BJ (cell line): Measurements from ENCODE around the gene POLR2J2. TPM values are rescaled to one million over a fixed set of nuclear protein-coding genes. Genes with fewer than 3 reads are reported as not detected.
"Not testable (repeated sequence)": the region's sequence is repeated elsewhere in the genome, so short reads cannot be mapped to it uniquely, and the experiment has no call there.

Source experiments
- CTCF ChIA-PET: fragments of 350-600 bp; formaldehyde crosslinking; extraction: SDS; loops from one replicate; lab custom pipeline; 2021; ENCODE audit warnings: antibody characterized with exemption, inconsistent platforms; lab: Yijun Ruan, JAX
- POLR2A ChIA-PET: fragments of 300-600 bp; sonication (Branson Sonifier 250); formaldehyde crosslinking; extraction: SDS; loops from one replicate; lab custom pipeline; 2021; ENCODE audit warnings: antibody characterized with exemption; lab: Charles Lee
- DNase-seq: peaks from one replicate; pipeline ENCODE4 v3.0.0-alpha.2; 2011; ENCODE audit warnings: low read depth
- H3K27me3 ChIP-seq: 2 replicates; pipeline ENCODE4 v1.6.0; 2011; ENCODE audit warnings: low read length; ENCODE audit not compliant: control insufficient read depth, insufficient read depth
- H3K36me3 ChIP-seq: 2 replicates; pipeline ENCODE4 v1.5.1; 2011; ENCODE audit warnings: low read length; ENCODE audit not compliant: control insufficient read depth, insufficient read depth
- H3K4me3 ChIP-seq: 2 replicates; pipeline ENCODE4 v1.5.1; 2011; ENCODE audit warnings: low read depth, mild to moderate bottlenecking, control low read depth, low read length
- polyA minus RNA-seq: library from RNA; depleted of rRNA, polyadenylated mRNA; stranded (reverse); fragments of >200 nt; gene quantifications from 2 replicates; pipeline ENCODE4 v1.2.3, GENCODE V29; 2011; rRNA and poly(A)+ RNA removed
- polyA plus RNA-seq: library from polyadenylated mRNA; depleted of rRNA; stranded (reverse); fragments of >200 nt; gene quantifications from 2 replicates; pipeline ENCODE4 v1.2.3, GENCODE V29; 2011; rRNA removed

The POLR2J2 gene
- polyA plus RNA-seq, result 3.9 and 4.5 TPM in 2 replicates
- 3.2 and 4.9 TPM in 2 replicates for polyA minus RNA-seq

- H3K27me3 ChIP-seq, POLR2A ChIA-PET, CTCF ChIA-PET, H3K36me3 ChIP-seq: not testable (repeated sequence)
- H3K4me3 ChIP-seq, result peak within 1 kb of the TSS; percentile 58
- peak; percentile 23 for DNase-seq
Measured at GRCh38 chr7:102671166-102671955, at the start of gene POLR2J2. Gene POLR2J2 (minus strand): TSS chr7:102671663. CDS start chr7:102671601, 62 bp downstream.

DNA sequence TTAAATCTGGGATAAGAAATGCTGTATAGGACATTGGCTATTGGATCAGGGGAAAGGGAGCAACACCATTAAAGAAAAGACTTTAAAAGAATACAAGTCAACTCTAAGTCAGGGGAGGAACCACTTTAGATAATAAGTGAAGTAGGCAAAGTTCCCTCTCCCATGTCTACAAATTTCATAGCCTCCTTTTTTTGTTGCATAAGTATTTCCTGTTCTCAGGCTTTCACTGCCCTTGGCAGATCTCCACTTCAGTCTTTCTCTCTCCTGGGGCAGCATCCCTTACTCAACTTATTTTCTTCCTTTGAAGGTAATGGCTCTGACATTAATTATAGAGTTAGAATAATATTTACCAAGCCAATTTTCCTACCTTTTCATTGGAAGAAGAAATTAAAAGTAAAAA lies 47.0 kb upstream of the POLR2J2 start:
- DNase-seq, H3K36me3 ChIP-seq, POLR2A ChIA-PET, H3K27me3 ChIP-seq, H3K4me3 ChIP-seq, CTCF ChIA-PET: not testable (repeated sequence)

- H3K4me3 ChIP-seq, H3K36me3 ChIP-seq, DNase-seq, H3K27me3 ChIP-seq, POLR2A ChIA-PET: not testable (repeated sequence)
- CTCF ChIA-PET, result interaction anchor here (0.6 kb wide), 1 partner anchor 27 kb away, joined by 4 read pairs; no protein-coding TSS in a partner anchor
Measured at GRCh38 chr7:102715718-102716117, 44.3 kb upstream of the POLR2J2 start.

GRCh38 chr7:102714774-102715522 lies 43.5 kb upstream of the POLR2J2 start:
- H3K36me3 ChIP-seq, H3K27me3 ChIP-seq, CTCF ChIA-PET, DNase-seq, POLR2A ChIA-PET, H3K4me3 ChIP-seq: not testable (repeated sequence)

GRCh38 chr7:102713691-102714080 lies 42.2 kb upstream of the POLR2J2 start:
- POLR2A ChIA-PET, DNase-seq: not testable (repeated sequence)

GRCh38 chr7:102713011-102713690 lies 41.7 kb upstream of the POLR2J2 start:
- DNase-seq, POLR2A ChIA-PET, CTCF ChIA-PET: not testable (repeated sequence)

More at GRCh38 chr7:102713691-102714080, 42.2 kb upstream of the POLR2J2 start:
- H3K4me3 ChIP-seq, CTCF ChIA-PET, H3K27me3 ChIP-seq, H3K36me3 ChIP-seq: not testable (repeated sequence)

GRCh38 chr7:102698962-102699750 lies 27.7 kb upstream of the POLR2J2 start:
- H3K4me3 ChIP-seq, H3K27me3 ChIP-seq, H3K36me3 ChIP-seq, POLR2A ChIA-PET, CTCF ChIA-PET, DNase-seq: not testable (repeated sequence)

More at GRCh38 chr7:102713011-102713690, 41.7 kb upstream of the POLR2J2 start:
- H3K27me3 ChIP-seq, H3K4me3 ChIP-seq, H3K36me3 ChIP-seq: not testable (repeated sequence)

DNA sequence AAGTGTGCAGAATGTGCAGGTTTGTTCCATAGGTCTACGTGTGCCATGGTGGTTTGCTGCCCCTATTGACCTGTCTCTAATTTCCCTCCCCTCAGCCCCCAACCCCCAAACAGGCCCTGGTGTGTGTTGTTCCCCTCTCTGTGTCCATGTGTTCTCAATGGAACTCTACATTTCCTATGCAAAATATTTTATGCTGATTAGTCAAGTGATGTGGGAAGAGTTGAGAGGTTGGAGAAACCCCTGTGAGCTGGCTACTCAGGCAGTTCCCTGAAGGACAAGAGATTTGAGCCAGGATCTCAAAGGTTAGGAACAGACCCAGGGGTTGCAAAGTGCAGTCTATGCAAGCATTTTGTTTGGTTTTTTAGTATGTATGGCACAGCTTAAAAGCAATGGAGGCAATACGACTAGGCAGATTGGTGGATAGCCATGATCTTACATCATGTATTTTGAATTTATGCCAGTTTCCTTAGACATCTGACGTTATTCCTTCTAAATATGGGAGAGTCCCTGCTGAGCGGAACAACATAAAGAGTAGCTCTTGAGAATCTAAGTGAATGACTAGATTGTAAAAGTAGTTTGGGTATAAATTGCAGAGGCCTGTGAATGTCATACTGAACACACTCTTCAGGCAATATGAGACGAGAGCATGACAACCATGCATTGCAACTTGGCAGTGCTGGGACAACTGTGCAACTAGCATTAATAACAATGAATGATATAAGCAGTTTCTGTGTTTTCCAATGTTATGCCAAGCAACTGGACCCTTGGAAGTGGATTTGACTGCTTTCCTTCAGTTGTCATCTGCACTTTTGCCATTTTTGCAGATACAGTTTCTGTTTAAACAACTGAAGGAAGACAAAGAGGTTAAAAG lies 26.4 kb upstream of the POLR2J2 start:
- POLR2A ChIA-PET, H3K36me3 ChIP-seq, DNase-seq, H3K27me3 ChIP-seq, CTCF ChIA-PET, H3K4me3 ChIP-seq: not testable (repeated sequence)

GRCh38 chr7:102696009-102696408 lies 24.5 kb upstream of the POLR2J2 start:
- H3K4me3 ChIP-seq, H3K36me3 ChIP-seq, POLR2A ChIA-PET, DNase-seq, H3K27me3 ChIP-seq, CTCF ChIA-PET: not testable (repeated sequence)

DNA sequence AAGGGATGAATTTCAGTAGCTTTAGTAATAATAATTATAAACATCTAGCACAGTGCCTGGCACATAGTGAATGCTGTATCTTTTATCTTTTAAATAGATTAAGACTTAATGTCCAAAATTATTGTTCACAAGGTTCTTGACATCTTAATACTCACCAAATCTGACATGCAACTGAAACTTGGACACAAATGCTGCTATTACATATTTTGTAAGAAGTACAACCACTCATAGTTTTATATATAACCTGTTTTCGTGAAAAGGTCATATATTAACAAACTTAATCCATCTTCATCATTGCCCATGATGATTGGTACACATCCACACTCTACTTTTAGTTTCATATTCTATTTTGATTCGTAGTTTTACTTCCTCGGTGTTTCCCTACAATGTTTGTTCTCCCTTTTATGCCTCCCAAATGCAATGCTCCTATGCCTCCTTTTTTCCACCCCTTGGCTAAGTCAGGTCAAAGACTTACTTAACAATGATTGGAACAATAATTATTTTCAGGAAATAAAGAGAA lies 23.6 kb upstream of the POLR2J2 start:
- CTCF ChIA-PET, H3K36me3 ChIP-seq, DNase-seq, H3K4me3 ChIP-seq, H3K27me3 ChIP-seq, POLR2A ChIA-PET: not testable (repeated sequence)

GRCh38 chr7:102694008-102694407 lies 22.5 kb upstream of the POLR2J2 start:
- H3K36me3 ChIP-seq, H3K27me3 ChIP-seq, DNase-seq, POLR2A ChIA-PET, H3K4me3 ChIP-seq, CTCF ChIA-PET: not testable (repeated sequence)
